ENCODE data around the gene REV1.
"Not testable (repeated sequence)": the region's sequence is repeated elsewhere in the genome, so short reads cannot be mapped to it uniquely, and the experiment has no call there.

Gene REV1

DNA sequence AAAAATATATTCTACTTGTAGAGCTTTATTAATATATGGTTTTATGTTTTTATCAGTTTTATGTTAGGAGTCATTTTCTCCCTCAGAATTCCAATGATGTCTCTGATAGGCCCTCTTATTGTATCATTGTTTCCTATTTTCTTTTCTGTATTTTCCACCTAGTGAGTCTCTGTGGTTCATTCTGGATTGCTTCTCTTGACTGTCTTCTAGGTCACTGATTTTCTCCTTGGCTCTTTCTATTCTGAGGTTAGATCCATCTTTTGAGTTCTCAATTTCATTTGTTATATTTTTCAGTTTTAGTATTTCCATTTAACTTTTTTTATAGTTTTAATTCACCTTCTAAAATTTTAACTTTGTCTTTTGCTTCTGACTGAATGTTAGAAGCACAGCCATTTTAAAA, 115.1 kb downstream of the REV1 start:
- DNase-seq (ENCODE audit: low read depth) = no peak
- TF ChIP-seq, protein P1, sequence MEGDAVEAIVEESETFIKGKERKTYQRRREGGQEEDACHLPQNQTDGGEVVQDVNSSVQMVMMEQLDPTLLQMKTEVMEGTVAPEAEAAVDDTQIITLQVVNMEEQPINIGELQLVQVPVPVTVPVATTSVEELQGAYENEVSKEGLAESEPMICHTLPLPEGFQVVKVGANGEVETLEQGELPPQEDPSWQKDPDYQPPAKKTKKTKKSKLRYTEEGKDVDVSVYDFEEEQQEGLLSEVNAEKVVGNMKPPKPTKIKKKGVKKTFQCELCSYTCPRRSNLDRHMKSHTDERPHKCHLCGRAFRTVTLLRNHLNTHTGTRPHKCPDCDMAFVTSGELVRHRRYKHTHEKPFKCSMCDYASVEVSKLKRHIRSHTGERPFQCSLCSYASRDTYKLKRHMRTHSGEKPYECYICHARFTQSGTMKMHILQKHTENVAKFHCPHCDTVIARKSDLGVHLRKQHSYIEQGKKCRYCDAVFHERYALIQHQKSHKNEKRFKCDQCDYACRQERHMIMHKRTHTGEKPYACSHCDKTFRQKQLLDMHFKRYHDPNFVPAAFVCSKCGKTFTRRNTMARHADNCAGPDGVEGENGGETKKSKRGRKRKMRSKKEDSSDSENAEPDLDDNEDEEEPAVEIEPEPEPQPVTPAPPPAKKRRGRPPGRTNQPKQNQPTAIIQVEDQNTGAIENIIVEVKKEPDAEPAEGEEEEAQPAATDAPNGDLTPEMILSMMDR (IDR thresholded peaks at IDR 0.05; ENCODE audit: control insufficient read depth, extremely low read depth, insufficient read depth) = no peak
- H3K4me3 ChIP-seq (ENCODE audit: low read depth, low read length) = no peak overlapping the region

GRCh38 chr2:99373144-99373543, 116.7 kb downstream of the REV1 start:
- TF ChIP-seq, protein P1 (IDR thresholded peaks at IDR 0.05; ENCODE audit: control insufficient read depth, extremely low read depth, insufficient read depth) = no peak
- no peak for DNase-seq (ENCODE audit: low read depth)
- no peak overlapping the region for H3K4me3 ChIP-seq (ENCODE audit: low read depth, low read length)

DNA sequence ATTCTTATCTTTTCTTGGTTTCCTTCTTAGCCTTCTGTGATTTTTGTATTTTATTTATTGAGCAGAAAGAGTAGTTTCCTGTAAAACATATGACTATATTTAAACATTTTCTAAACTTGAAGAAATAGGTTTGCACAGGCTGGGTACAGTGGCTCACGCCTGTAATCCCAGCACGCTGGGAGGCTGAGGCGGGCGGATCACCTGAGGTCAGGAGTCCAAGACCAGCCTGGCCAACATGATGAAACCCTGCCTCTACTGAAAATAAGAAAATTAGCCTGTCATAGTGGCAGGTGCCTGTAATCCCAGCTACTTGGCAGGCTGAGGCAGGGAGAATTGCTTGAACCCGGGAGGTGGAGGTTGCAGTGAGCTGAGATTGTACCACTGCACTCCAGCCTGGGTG, 121.0 kb downstream of the REV1 start:
- not testable (repeated sequence) for DNase-seq (ENCODE audit: low read depth); H3K4me3 ChIP-seq (ENCODE audit: low read depth, low read length)

DNA sequence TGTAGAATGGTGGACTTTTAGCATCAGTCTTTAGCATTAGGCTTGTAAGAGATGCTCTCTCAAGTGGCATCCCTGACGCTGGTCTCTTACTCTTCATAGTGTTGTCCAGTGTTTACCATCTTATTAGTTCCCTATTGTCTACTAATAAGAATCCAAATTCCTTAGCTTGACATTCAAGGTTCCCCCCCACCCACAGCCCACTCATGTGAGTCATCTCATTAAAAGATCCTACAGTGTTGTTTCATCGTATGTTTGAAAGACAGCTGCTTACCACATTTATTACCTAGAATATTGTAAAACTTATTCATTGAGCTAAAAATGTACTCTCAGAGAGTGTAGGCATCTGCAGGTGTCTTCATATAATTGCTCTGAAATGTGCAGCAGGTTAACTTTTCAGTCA, 124.2 kb downstream of the REV1 start:
- H3K4me3 ChIP-seq (ENCODE audit: low read depth, low read length) = no peak overlapping the region
- DNase-seq (ENCODE audit: low read depth) = no peak
- TF ChIP-seq, protein P1 (IDR thresholded peaks at IDR 0.05; ENCODE audit: control insufficient read depth, extremely low read depth, insufficient read depth) = no peak

GRCh38 chr2:99356853-99357252, 133.0 kb downstream of the REV1 start:
- DNase-seq (ENCODE audit: low read depth) = no peak
- TF ChIP-seq, protein P1 (IDR thresholded peaks at IDR 0.05; ENCODE audit: control insufficient read depth, extremely low read depth, insufficient read depth) = no peak
- no peak overlapping the region for H3K4me3 ChIP-seq (ENCODE audit: low read depth, low read length)

GRCh38 chr2:99354825-99355224, 135.0 kb downstream of the REV1 start:
- not testable (repeated sequence) for H3K4me3 ChIP-seq (ENCODE audit: low read depth, low read length); DNase-seq (ENCODE audit: low read depth)

- TF ChIP-seq, protein P1 (IDR thresholded peaks at IDR 0.05; ENCODE audit: control insufficient read depth, extremely low read depth, insufficient read depth) = no peak
- no peak overlapping the region for H3K4me3 ChIP-seq (ENCODE audit: low read depth, low read length)
- DNase-seq (ENCODE audit: low read depth) = no peak
Observed at GRCh38 chr2:99354070-99354469, 135.7 kb downstream of the REV1 start.
